ENCODE measurements around the gene TBC1D13.
"Not testable (repeated sequence)": the region's sequence is repeated elsewhere in the genome, so short reads cannot be mapped to it uniquely, and the experiment has no call there.

TBC1D13 gene

GRCh38 chr9:128851779-128852600 lies 64.9 kb downstream of the TBC1D13 start:
- DNase-seq = not testable (repeated sequence)

DNA sequence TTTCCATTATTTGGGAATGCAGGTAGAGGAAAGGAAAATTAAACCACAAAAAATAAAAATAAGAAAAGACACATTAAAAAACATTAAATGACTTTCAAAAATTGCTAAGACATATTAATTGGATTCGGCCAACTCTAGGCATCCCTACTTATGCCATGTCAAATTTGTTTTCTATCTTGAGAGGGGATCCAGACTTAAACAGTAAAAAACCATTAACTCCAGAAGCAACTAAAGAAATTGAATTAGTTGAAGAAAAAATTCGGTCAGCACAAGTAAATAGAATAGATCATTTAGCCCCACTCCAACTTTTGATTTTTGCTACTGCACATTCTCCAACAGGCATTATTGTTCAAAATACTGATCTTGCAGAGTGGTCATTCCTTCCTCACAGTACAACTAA lies 65.6 kb downstream of the TBC1D13 start:
- not testable (repeated sequence) for DNase-seq

GRCh38 chr9:128854454-128854853 lies 67.4 kb downstream of the TBC1D13 start:
- DNase-seq = not testable (repeated sequence)

GRCh38 chr9:128858476-128858875 lies 71.4 kb downstream of the TBC1D13 start:
- not testable (repeated sequence) for DNase-seq
